Left forelimb (tissue), 1 donor: ENCODE results near the gene SEMA4G.

Experiments used
- DNase-seq: peaks from one replicate; pipeline ENCODE4 v3.0.0-alpha.2; 2018; ENCODE audit warnings: low spot score

SEMA4G gene

DNA sequence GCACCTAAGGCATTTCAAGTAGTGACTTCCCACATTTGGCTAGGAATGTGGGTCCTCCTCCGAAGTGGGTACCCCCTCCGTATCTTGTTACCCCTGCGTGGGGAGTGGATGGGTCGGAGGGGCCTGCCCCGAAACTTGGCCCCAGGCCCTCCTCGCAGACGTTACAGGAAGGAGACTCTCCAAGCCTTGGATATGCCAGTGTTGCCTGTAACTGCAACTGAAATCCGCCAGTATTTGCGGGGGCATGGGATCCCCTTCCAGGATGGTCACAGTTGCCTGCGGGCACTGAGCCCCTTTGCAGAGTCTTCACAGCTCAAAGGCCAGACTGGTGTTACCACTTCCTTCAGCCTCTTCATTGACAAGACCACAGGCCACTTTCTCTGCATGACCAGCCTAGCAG lies 18.9 kb downstream of the SEMA4G start:
- no peak for DNase-seq

DNA sequence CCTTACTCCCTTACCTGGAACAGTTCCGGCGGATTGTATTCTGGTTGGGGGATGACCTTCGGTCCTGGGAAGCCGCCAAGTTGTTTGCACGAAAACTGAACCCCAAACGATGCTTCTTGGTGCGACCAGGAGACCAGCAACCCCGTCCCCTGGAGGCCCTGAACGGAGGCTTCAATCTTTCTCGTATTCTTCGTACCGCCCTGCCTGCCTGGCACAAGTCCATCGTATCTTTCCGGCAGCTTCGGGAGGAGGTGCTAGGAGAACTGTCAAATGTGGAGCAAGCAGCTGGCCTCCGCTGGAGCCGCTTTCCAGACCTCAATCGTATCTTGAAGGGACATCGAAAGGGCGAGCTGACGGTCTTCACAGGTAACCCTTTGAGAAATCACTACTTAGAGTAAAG lies 19.8 kb downstream of the SEMA4G start:
- no peak for DNase-seq

DNA sequence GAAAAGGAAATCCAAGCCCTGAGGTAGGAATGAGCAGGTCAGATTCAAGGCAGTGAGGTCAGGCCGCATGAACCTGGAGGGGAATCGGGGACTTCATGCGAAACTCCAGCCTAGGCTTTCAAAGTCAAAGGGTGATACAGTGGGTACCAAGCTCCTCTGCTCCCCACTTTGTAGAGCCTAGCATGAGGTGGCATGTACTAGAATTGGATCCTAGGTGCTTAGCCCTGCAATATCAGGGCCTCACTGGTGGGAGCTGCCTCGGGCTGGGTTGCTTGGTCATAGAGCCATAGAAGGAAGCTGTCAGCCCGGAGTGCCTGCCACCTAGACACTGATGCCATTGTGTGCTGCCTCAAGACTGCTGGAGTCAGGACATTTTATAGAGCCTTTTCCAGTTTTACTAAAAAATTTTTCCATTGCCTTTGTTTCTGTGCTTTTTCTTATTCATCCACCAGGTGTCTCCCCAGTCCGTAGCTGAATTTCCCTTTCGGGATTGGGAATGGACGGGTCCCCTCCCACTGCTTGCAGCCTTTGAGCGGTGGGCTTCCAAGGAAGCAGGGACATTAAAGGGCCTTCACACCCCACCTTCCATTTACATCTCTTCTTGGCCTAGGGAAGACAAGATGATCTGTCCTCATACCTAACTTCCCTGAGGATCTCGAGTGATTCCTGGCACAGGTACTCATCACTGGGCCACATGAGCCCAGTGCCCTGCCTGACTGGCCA lies 24.8 kb downstream of the SEMA4G start:
- DNase-seq = peak; percentile 73

DNA sequence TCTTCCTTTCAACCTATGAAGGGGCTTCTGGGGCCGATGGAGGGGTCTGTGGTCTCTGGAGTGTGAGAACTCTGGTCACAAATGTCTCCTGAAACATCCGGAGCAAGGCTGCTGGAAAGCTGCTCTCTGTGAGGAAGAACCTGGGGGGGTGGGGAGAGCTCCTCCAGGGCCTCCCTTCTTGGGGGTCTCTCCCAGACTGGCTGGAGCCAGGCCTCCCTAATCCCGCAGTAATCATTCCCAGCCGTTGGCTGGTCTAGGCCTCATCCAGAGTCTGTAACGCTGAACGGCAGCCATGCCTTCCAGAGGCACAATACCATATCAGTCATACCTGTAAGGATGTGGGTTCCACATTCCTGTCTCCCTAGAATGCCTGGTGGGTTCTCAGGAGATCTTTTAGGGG lies 25.9 kb downstream of the SEMA4G start:
- DNase-seq = no peak

DNA sequence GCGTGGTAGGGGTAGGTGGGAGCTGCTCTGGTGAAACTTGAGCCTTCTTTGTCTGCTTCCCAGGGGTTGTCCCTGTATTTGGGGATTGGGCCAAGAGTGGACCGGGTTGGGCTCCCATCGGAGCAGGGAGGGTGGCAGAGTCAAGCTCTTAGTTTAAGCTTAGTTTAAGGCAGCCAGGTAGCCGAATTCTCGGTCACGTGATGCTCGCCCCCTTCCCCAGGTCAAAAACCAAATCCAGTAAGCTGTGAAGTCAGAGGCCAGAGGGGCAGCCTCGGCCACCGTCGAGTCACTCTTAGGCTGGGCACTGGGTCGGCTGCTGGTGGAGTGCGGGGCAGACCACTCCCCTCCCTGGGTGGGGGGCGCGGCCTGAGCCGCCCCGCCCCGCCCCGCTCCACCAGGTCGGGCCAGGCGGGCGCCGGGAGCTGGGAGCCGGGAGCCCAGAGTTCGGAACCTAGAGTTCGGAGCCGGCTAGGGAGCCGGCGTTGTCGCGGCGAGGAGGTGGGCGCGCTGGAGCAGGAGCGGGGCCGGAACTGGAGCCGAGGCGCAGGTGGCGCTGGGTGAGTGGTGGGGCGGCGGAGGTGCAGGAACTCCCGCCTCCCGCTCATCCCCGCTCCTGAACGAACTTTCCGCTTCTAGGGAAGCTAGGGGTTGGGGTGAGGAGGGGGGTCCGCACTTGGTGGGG lies 27.5 kb downstream of the SEMA4G start:
- no peak for DNase-seq

DNA sequence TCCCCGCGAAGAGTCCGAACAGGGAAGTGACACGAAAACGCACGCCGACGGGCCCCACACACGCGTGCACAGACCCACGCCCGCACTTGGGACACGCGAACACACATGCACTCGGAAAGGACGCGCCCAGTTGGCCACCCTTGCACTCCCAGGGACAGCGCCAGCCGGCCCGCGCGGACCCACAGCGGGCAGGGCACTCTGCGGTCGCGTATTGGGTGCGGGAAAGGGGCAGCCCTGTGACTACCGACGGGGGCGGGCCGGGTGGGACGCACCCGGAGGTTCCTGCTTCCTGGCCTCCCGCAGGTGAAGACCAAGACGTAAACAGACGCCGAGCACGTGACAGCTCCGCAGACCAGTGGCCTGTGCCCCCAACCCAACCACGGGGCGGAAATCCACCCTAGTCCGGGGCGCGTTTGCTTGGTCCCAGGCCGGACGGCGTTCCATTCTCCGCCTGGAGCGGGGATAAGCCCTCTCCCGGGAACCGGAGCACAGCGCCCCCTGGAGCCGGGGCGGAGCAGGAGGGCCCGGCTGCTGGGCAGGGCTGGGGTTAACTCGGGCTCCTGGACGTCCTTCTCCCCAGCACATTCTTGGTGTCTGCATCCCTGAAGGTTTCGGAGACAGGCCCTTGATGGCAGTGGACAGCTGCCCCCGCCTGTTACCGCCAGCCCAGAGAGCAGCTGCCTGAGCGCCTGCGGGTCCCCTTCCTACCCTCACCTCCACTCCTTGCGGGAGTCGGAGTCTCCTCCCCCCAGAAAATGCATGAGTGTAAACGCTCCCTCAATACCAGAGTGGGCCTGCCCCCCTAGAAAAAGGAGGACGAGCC lies 28.3 kb downstream of the SEMA4G start:
- no peak for DNase-seq

DNA sequence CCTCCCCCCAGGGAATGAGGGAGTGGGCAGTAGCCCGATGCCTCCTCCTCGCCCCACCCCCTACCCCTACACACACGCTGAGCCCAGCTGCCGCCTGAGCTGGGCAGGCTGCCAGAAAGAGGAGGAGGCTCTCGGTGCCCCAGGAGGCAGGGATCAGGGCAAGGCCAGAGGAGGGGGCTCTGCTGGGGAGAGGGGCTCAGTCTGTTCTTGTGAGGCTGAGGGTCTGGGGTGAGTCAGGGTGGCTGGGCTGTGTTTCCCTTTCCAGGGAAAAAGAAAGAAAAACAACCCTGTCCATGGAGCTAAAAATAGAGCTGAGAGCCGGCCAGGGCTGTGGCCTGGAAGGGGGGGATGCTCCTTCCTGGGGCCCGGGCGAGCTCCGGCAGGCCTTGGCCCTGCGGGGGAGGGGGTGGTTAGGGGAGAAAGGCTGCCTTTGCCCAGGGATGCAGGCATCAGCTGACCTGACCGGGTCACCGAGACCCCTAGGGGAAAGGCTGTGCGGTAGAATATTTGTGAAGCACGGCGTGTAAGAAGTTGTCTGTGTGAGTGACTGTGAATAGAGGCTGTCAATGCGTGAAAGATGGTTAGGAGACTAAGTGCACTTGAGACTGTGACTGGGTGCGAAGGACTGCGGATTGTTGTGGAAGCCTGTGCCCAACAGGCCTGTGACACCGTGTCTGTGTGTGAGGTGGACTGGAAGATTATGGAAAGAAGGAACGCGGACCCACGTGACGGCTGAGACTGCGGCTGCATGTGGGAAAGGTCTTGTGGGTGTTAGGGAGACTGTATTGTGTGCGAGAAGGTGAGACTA lies 29.1 kb downstream of the SEMA4G start:
- peak; percentile 93 for DNase-seq

DNA sequence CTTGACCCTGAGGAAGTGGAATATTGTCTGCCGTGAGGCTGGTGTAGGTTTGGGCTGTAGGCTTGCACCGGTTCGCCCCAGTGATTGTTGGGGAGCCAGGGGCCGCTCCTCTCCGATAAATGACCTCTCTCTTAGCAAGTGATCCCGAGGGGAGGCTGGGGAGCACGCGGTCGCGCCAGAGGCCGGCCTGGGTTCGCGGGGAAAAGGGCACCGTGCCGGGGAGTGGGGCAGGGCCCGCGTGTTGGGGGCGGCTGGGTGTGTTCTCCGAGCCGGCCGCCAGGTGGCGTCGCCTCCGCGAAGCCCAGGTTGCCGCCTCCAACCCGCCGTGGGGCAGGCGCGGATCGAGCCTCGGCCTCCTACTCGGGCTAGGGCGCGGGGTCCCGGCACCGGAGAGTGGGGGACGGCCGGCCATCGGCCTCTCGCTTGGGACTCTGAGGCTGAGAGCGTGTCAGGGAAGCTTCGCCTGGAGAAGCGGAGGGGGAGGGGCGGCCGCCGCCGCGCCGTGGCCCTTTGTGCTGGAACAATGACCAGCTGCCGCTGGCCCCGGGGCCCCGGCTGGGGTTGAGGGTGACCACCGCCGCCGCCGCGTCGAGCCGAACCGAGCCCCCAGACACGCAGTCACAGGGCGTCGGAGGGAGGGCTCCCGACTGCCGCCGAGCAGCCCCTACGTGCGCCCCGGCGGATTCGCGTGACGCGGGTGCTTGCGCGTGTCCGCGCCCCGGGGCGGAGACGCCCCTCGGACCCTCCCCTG lies 29.9 kb downstream of the SEMA4G start:
- peak; percentile 91 for DNase-seq

DNA sequence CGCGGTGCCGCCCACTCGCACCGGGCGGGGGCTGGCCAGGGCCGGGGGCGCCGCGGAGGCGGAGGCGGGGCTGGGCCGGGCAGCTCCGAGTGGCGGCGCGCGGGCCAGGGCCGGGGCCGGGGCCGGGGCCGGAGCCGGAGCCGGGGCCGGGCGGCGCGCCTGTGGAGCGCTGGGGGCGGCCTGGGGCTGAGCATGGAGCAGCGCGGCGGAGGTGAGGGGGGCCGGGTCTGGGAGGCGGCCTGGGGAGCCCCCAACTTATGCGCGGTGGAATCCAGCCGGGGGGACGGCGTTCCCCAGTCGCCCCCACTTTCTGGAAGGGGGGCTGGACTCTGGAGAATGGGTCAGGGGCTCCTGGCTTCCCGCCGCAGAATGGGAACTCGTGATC lies 30.4 kb downstream of the SEMA4G start, which contains the start of gene LZTS2:
Gene LZTS2, plus strand, starts transcription at position 67 of the 385 bp plus-strand sequence. CDS start 2,731 bp downstream, outside the sequence.
- no peak for DNase-seq

DNA sequence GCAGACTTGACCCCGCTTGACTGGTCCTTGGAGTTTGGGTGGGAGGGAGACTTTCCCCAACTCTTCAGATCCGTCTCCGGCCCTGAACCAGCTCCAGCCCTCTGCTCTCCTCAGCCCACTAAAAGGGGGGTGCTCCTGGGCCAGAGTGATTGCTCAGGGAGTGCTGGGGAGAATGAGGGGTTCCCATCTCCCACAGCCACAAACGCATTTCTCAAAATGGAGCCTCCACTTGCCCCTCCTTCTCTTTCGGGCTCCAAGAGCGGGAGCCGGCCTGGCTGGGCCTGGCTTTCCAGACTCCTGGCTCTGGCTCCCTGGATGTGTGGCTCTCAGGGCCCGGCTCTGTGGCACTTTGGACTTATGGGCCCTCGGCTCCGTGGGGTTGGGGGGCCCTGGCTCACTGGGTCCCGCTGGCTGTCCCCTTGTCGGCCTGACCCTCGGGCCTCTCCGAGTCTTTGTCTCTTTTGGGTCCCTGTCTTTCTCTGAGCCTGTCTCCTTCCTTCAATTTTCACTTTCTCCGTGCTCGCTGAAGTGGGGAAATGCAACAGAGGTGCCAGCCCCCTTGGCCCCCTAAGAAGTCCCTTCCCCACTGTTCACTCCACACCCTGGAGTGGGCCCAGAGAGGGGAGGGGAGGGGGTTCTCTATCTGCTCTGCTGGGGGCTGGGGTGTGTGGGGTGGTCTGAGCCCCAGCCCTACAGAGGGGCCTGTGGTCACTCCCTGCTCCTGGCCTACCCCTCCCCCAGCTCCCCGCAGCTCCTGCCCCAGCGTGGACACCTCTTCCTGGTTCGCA lies 31.0 kb downstream of the SEMA4G start:
- no peak for DNase-seq

DNA sequence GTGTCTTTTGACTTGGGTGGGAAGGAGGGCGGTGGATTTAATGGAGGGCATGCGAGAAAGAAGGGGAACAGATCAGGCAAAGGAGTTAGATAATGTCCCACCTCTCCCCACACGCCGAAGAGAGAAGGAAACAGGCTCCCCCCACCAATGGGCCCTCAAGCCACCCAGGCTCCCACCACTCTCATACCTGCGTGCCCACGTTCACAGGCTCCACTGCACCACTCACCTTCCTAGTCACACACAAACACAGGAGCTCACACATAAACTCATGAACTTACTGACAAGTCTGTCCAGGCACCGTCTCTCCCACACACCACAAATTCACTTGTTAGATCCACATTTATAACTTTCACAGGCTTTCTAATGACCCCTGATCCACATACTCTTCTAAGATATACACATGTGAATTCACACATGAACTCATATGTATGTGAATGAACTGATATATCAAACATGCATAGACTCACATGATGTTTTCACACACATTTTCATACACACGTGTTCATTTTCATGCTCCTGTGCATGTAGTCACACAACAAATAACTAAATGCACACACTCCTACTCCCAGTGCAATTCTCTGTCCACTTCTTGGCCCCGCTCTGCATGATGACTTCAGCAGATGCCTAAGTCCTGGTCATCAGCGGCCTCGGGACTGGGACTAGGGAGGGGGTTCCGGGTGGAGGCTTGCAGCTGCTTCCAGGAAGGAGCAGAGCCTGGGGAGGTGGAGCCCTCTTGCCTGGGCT lies 31.8 kb downstream of the SEMA4G start:
- peak; percentile 87 for DNase-seq

DNA sequence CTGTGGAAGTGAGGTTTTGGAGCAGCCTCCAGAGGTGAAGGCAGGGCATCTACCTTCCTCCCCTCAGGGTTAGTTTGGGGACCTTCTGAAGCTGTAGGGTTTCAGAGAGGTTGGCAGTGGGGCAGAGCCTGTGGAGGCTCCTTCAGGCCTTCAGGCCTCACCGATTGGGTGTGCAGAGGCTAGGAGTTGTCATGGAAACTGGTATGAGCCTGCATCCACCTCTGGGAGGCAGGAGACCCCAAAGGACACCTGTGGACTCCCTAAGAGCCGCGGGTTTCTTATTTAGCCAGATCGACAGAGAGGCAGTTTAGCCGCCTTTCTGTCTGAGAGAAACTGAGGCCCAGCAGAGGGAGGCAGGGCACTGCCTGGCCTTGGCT lies 32.3 kb downstream of the SEMA4G start:
- DNase-seq = no peak

DNA sequence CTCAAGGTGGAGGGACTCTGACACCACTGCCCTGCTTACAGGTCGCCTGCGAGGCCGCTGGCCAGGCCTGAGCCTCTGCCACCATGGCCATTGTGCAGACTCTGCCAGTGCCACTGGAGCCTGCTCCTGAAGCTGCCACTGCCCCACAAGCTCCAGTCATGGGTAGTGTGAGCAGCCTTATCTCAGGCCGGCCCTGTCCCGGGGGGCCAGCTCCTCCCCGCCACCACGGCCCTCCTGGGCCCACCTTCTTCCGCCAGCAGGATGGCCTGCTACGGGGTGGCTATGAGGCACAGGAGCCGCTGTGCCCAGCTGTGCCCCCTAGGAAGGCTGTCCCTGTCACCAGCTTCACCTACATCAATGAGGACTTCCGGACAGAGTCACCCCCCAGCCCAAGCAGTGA lies 33.2 kb downstream of the SEMA4G start:
- DNase-seq = no peak

DNA sequence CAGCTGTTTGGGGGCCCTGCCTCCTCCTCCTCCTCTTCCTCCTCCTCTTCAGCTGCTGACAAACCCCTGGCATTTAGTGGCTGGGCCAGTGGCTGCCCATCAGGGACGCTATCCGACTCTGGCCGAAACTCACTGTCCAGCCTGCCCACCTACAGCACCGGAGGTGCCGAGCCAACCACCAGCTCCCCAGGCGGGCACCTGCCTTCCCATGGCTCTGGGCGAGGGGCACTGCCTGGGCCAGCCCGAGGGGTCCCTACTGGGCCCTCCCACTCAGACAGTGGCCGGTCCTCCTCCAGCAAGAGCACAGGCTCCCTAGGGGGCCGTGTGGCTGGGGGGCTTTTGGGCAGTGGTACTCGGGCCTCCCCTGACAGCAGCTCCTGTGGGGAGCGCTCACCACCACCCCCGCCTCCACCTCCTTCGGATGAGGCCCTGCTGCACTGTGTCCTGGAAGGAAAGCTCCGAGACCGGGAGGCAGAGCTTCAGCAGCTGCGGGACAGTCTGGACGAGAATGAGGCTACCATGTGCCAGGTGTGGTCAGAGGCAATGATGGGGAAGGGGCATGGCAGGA lies 34.4 kb downstream of the SEMA4G start:
- no peak for DNase-seq

DNA sequence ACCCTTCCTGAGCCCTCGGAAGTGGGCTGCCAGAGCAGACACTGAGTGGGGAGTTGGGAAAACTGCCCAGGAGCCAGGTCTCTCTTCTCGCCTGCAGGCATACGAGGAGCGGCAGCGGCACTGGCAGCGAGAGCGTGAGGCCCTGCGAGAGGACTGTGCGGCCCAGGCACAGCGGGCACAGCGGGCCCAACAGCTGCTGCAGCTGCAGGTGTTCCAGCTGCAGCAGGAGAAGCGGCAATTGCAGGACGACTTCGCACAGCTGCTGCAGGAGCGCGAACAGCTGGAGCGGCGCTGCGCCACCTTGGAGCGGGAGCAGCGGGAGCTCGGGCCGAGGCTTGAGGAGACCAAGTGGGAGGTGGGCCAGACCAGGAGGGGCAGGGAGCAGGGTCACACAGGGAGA lies 36.1 kb downstream of the SEMA4G start:
- DNase-seq = no peak

DNA sequence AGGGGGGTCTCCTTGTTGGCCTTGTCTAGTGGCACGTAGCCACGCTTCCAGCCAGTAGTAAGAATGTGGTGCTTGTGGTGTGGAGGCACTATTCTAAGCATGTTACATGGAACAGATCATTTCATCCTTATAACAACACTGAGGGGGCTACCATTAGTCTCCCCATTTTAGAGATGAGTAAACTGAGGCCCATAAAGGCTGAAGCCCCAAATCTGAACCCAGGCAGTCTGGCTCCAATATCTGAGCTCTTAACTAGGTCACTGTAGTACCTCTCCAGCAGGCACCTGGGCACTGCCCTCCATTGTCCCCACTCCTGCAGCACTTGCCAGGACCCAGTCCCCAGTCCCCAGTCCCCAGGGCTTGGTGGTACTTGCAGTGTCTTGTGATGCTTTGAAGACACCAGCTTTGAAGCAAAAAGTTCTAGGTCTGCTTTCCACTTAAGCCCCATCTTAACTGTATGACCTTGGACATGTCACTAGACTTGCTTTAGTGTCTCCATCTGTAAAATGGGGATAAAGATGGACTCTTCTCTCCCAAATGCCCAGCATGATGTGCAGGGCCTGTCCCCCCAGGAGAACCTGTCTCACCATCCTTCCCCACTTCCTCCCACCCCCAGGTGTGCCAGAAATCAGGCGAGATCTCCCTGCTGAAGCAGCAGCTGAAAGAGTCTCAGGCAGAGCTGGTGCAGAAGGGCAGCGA lies 36.7 kb downstream of the SEMA4G start:
- no peak for DNase-seq

DNA sequence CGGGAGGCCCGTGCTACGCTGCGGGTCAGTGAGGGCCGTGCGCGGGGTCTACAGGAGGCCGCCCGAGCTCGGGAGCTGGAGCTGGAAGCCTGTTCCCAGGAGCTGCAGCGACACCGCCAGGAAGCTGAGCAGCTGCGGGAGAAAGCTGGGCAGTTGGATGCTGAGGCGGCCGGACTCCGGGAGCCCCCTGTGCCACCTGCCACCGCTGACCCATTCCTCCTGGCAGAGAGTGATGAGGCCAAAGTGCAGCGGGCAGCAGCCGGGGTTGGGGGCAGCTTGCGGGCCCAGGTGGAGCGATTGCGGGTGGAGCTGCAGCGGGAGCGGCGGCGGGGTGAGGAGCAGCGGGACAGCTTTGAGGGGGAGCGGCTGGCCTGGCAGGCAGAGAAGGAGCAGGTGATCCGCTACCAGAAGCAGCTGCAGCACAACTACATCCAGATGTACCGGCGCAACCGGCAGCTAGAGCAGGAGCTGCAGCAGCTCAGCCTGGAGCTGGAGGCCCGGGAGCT lies 37.3 kb downstream of the SEMA4G start:
- DNase-seq = peak; percentile 81

DNA sequence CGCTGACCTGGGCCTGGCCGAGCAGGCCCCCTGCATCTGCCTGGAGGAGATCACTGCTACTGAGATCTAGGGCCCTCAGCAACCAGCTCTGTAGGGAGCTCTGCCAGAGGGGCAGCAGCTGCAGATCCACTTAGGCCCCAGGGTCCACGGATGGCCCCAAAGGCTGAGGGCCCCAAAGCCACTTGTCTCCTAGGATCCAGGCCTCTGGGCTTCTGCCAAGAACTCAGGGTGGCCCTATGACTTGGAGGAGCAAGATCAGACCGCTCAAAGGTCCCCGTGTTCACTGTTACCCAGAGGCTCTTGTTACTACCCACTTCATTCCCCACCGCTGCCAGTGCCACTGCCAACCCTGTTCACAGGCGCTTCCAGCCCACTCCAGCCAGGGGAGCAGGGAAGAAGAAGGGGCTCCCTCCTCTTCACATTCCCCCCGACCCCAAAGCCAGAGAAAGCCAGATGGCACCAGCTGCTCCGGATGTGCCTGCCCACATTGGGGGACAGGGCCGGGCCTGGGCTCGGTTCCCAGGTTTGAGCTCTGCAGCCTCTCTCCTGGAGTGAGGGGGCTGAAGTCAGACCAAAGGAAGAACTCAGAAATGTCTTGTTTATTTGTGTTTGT lies 37.9 kb downstream of the SEMA4G start:
- no peak for DNase-seq
